Ovary (tissue), 9 donors: Measurements from ENCODE around the gene SAMD10. TPM values are rescaled to one million over a fixed set of nuclear protein-coding genes. Genes with fewer than 3 reads are reported as not detected.

Experiments used
- DNase-seq, 5 donors: peaks; one replicate each; pipeline ENCODE4 v3.0.0-alpha.2; 2019 to 2020
- H3K27ac ChIP-seq, 2 donors: fragments of 200-600 bp; one replicate each; pipeline versions ENCODE4 v1.5.1 to v1.8.0; 2019 to 2022
- H3K27me3 ChIP-seq: fragments of 200-600 bp; one replicate; pipeline ENCODE4 v1.8.0; 2022
- H3K36me3 ChIP-seq: fragments of 200-600 bp; sonication (generic); one replicate; pipeline ENCODE4 v1.5.1; 2019
- H3K4me1 ChIP-seq: one replicate; pipeline ENCODE4 v1.8.1; 2013; ENCODE audit warnings: mild to moderate bottlenecking, moderate library complexity; ENCODE audit not compliant: insufficient read depth
- H3K4me3 ChIP-seq: fragments of 200-600 bp; sonication (generic); one replicate; pipeline ENCODE4 v1.5.1; 2017
- H3K9me3 ChIP-seq, 2 donors: fragments of 200-600 bp in 1 of 2; sonication (generic) in 1 of 2; one replicate each; pipeline versions ENCODE4 v1.5.1 to v1.8.1; 2013 to 2019; ENCODE audit warnings: mild to moderate bottlenecking in 1 of 2, moderate library complexity in 1 of 2
- CTCF ChIP-seq, 3 donors: fragments of 450-650 bp in 2 of 3; fragments of 200-600 bp in 1 of 3; IDR thresholded peaks; one replicate each; pipeline versions ENCODE4 v1.5.1 to v1.8.0; 2016 to 2022; ENCODE audit warnings: antibody characterized with exemption in 3 of 3, mild to moderate bottlenecking in 1 of 3
- EP300 ChIP-seq: sonication (generic); formaldehyde crosslinking; IDR thresholded peaks from one replicate; pipeline ENCODE4 v1.6.1; 2017; ENCODE audit warnings: antibody characterized with exemption
- POLR2A ChIP-seq: fragments of 450-650 bp; IDR thresholded peaks from one replicate; pipeline ENCODE4 v1.6.1; 2017; ENCODE audit warnings: antibody characterized with exemption, mild to moderate bottlenecking, moderate library complexity
- WGBS, 3 donors: extraction: QIAGEN DNeasy Blood & Tissue Kit in 1 of 3; methylation state at CpG; one replicate each; pipeline versions ENCODE4 v1.1.5 to v1.1.7; 2013 to 2017; 5-methylcytosine and 5-hydroxymethylcytosine counted together
- intact Hi-C, 4 donors: fragments of 100-400 bp; cut with DNase I; formaldehyde crosslinking; loops; one replicate each; pipeline versions ENCODE4 v1.11.0 to v1.15.1; 2022 to 2023
- polyA plus RNA-seq, 2 donors: library from polyadenylated mRNA; stranded (reverse); fragments of 200-250 nt in 1 of 2; fragments of 350-450 nt in 1 of 2; fragmentation: Illumina TruSeq in 1 of 2; extraction: RNeasy Lipid Tissue Mini Kit (QIAGEN cat#74804) in 1 of 2; gene quantifications; one replicate each; pipeline ENCODE4 v1.2.3, GENCODE V29; 2013 to 2014
- total RNA-seq, 7 donors: library from RNA; depleted of rRNA in 2 of 7; stranded (reverse); fragments of >200 nt in 2 of 7; fragmentation: NEBNext Ultra II Directional in 3 of 7; extraction: Animal tissue kit (Norgen Biotek cat#: 25700) in 3 of 7; gene quantifications; one replicate each; pipeline versions ENCODE4 v1.1.0 to v1.2.4, GENCODE V29; 2016 to 2023
- donor health status: DM: no; HTN: no; CAD: no; lungs with moderate emphysema.
- donor health status: DM: no; HTN: no; CAD: no.
- donor health status: Bipolar disorder and iron deficiency.
- donor health status: DM: yes; HTN: yes; CAD: no.
- donor health status: DM: no; HTN: no; CAD: no.
- donor health status: DM: yes; HTN: yes; CAD: no.

The SAMD10 gene
- total and polyA plus RNA-seq, 9 donors = 0.20 to 3.1 (median 0.50) TPM

DNA sequence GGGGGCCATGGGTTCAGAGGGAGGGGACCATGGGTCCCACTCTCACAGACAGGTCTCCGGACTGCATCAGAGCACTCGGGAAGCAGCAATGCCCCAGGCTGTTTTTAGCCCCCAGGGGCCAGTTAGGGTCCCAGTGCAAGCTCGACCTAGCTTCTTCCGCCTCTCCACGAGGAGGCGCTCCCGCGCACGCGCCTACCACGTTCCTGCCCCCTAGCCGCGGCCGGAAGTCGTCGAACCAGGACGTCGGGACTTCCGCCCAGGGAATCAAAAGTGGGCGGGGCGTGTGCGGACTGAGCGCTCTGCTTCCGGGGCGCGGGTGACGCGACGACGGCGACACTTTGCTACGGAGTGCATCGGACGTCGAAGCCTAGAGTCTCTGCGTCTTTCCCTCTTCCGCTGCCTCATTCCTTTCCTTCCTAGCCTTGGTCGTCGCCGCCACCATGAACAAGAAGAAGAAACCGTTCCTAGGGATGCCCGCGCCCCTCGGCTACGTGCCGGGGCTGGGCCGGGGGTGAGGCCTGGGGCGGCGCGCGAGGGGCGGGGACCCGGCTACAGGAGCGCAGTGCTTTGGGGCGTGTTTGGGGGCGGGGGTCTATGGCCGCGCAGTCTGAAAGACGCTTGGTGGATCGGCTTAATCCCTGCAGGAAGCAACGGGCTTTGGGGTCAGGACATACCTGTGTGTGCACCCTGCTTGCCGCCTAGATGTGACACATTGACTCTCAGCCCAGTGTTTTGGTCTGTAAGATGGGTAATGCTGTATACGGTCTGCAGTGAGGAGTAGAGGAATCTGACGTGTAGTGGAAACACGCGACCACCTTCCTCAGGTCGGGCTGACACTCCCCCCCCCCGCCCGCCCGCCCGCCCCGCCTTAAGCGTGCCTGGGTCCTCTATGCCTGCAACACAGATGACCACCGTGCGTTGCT lies 1.6 kb upstream of the SAMD10 start, which contains the start of gene PRPF6:
Gene PRPF6 (plus strand): TSS at position 327 of the 923 bp plus-strand sequence. CDS start 114 bp downstream, at position 441.
- H3K27ac ChIP-seq = no peak within 1 kb of the TSS
- no peak for TF ChIP-seq EP300
- TF ChIP-seq CTCF (IDR thresholded peaks at IDR 0.05) = peak; percentile 73 to 79 (median 78)
- TF ChIP-seq POLR2A = peak; percentile 78
- WGBS, 3 donors = 0 to 1% (median 1%) methylated on average over 75 of the region's 75 CpGs
- peak within 1 kb of the TSS; percentile 83 for H3K4me3 ChIP-seq
- peak; percentile 89 to 95 (median 90) for DNase-seq
- peaks cover 5% of the 10 kb centered on the region for H3K27me3 ChIP-seq
- H3K4me1 ChIP-seq = peaks cover 16% of the 10 kb centered on the region
- no peaks in the 10 kb centered on the region for H3K9me3 ChIP-seq
- H3K36me3 ChIP-seq = no peaks in the 10 kb centered on the region
- intact Hi-C loops = no loop called here

DNA sequence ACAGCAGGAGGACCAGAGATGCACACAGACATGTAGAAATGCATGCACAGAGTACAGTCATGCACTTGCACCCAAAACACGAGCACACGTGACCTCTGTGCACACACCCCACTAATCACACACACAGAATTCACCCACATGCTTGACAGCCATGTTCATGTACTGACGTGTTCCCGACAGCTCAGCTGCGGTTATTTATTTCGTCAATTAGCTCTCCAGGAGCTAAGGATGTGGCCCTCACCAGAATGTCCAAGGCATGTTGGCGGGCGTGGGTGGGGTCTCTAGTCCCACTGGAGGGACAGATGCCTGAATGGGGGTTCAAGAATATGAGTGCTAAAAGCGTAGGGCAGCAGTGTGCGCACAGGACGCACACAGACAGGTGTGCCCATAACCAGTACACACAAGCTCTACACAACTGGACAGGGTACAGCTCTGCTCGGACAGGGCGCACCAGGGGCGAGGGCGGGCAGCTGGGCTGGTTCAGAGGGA lies 919 bp upstream of the SAMD10 start:
- TF ChIP-seq POLR2A (no peak), EP300 (no peak), CTCF (IDR thresholded peaks at IDR 0.05) (no peak)
- H3K27me3 ChIP-seq = peaks cover 5% of the 10 kb centered on the region
- peaks cover 16% of the 10 kb centered on the region for H3K4me1 ChIP-seq
- intact Hi-C loops = no loop called here
- H3K9me3 ChIP-seq = no peaks in the 10 kb centered on the region
- no peak overlapping the region for H3K27ac ChIP-seq
- H3K36me3 ChIP-seq = no peaks in the 10 kb centered on the region
- peak overlapping the region; percentile 83 for H3K4me3 ChIP-seq
- 79 to 82% (median 81%) methylated on average over 15 of the region's 15 CpGs for WGBS, 3 donors
- DNase-seq = no peak

DNA sequence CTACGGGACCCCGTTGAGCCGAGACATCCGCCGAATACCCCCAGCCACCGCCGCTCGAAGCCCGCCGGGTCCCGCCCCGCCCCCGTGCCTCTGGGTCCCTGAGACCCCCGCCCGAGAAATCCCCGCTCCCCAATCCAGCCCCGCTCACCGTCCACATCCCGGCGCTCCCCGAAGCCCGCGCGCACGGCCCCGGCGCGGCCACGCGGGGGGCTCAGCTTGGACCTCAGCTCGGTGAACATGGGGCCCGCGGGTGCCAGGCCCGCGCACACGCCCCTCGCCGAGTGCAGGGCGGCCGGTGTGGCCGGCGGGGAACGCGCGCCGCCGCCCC lies 249 bp downstream of the SAMD10 start:
- Histone ChIP-seq H3K27me3 (peaks cover 5% of the 10 kb centered on the region), H3K4me3 (peak overlapping the region; percentile 35), H3K36me3 (no peaks in the 10 kb centered on the region), H3K27ac (no peak overlapping the region), H3K9me3 (no peaks in the 10 kb centered on the region), H3K4me1 (peaks cover 16% of the 10 kb centered on the region)
- WGBS, 3 donors = 0 to 1% (median 0%) methylated on average over 6 to 47 of the region's 47 CpGs
- no peak for TF ChIP-seq POLR2A
- no peak for TF ChIP-seq EP300
- TF ChIP-seq CTCF (IDR thresholded peaks at IDR 0.05) = no peak
- peak in 1 of 5 donors; percentile 46 for DNase-seq
- intact Hi-C loops = loop anchor here in 2 of 4 donors (5.0 to 10.0 kb wide), 2 partner anchors 204 to 442 kb away; partner anchors contain the start of gene PTK6 (in 1 of the 2)

DNA sequence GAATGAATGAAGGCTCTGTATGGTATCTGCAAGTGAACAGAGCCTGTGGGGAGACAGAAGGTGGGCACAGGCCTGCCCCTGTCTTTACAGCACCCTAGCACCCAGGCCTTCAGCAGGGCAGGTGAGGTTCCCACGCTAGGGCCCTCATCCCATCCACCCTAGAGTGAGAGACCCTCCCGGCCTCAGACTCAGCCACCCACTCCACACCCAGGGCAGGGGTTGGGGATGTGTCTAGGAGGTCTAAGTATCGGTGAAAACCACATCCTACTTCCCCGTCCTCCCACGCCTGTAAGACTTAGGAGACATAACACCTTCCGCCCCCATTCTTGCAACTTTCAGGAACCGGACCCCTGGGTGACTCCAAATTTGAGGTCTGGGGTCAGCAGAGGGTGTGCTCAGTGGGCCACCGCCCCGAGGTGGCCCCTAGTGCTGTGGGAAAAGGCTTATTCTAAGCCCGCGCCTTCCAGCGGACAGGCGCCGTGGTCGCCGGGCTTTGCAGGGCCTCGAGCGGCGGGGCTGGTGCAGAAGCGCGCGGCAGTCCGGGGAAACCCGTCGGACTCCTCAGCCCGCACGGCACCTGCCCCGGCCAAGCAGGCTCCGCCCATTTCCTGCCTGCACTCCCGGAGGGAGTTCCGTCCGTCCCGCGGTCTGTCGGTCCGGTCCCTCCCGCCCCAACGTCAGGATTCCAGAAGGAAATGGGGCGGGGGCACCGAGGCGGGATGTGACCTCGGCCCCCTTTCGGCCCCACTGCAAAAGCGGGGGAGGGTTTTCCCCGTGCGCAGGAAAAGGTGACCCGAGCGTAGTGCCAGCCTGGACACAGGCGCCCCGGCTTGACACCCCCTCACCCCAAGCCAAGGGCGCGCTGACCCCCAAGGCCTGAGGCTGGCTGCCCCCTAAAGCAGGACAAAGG lies 868 bp downstream of the SAMD10 start:
- H3K27me3 ChIP-seq = peaks cover 5% of the 10 kb centered on the region
- intact Hi-C loops = loop anchor here in 2 of 4 donors (5.0 to 10.0 kb wide), 2 partner anchors 204 to 441 kb away; partner anchors contain the start of gene PTK6 (in 1 of the 2)
- peak overlapping the region; percentile 35 for H3K4me3 ChIP-seq
- H3K36me3 ChIP-seq = no peaks in the 10 kb centered on the region
- H3K9me3 ChIP-seq = no peaks in the 10 kb centered on the region
- 5 to 14% (median 7%) methylated on average over 28 to 52 of the region's 52 CpGs for WGBS, 3 donors
- TF ChIP-seq CTCF (IDR thresholded peaks at IDR 0.05) (no peak), POLR2A (no peak), EP300 (no peak)
- no peak overlapping the region for H3K27ac ChIP-seq
- peak; percentile 48 to 68 (median 57) for DNase-seq
- peaks cover 16% of the 10 kb centered on the region for H3K4me1 ChIP-seq
